NK-92 treated with Interleukin-12 subunit alpha and Interleukin-12 subunit beta, amount 100 ng/mL, for 24 hours (cell line): ENCODE results near the gene MKNK1.

ENCODE experiments used
- DNase-seq: peaks from one replicate; lab custom pipeline; 2025; lab: John Stamatoyannopoulos, UW

Gene MKNK1

GRCh38 chr1:46595127-46595526, 8.9 kb downstream of the MKNK1 start:
- DNase-seq = no peak

- DNase-seq = no peak
Observed at GRCh38 chr1:46594063-46594462, 10.0 kb downstream of the MKNK1 start.

- no peak for DNase-seq
Observed at GRCh38 chr1:46592823-46593222, 11.2 kb downstream of the MKNK1 start.

GRCh38 chr1:46589529-46589928, 14.5 kb downstream of the MKNK1 start:
- no peak for DNase-seq

GRCh38 chr1:46587069-46587468, 17.0 kb downstream of the MKNK1 start:
- no peak for DNase-seq

GRCh38 chr1:46585312-46585938, 18.6 kb downstream of the MKNK1 start:
- DNase-seq = no peak

- no peak for DNase-seq
Observed at GRCh38 chr1:46583494-46583893, 20.6 kb downstream of the MKNK1 start.

- no peak for DNase-seq
Observed at GRCh38 chr1:46582972-46583371, 21.1 kb downstream of the MKNK1 start.

- no peak for DNase-seq
Observed at GRCh38 chr1:46581681-46582455, 22.2 kb downstream of the MKNK1 start.

GRCh38 chr1:46580140-46580903, 23.7 kb downstream of the MKNK1 start:
- DNase-seq = no peak

GRCh38 chr1:46577671-46578070, 26.4 kb downstream of the MKNK1 start:
- no peak for DNase-seq

GRCh38 chr1:46576596-46576995, 27.5 kb downstream of the MKNK1 start:
- DNase-seq = no peak

GRCh38 chr1:46575778-46576177, 28.3 kb downstream of the MKNK1 start:
- DNase-seq = no peak

GRCh38 chr1:46575300-46575699, 28.8 kb downstream of the MKNK1 start:
- DNase-seq = no peak

- no peak for DNase-seq
Observed at GRCh38 chr1:46571691-46572225, 32.3 kb downstream of the MKNK1 start.

GRCh38 chr1:46569884-46570725, 34.0 kb downstream of the MKNK1 start:
- DNase-seq = no peak

GRCh38 chr1:46569116-46569515, 35.0 kb downstream of the MKNK1 start:
- no peak for DNase-seq

- DNase-seq = no peak
Observed at GRCh38 chr1:46568461-46568891, 35.6 kb downstream of the MKNK1 start.

- no peak for DNase-seq
Observed at GRCh38 chr1:46563341-46563740, 40.7 kb downstream of the MKNK1 start.

GRCh38 chr1:46562498-46562897, 41.6 kb downstream of the MKNK1 start:
- DNase-seq = no peak

GRCh38 chr1:46558966-46559365, 45.1 kb downstream of the MKNK1 start:
- no peak for DNase-seq
